HG02981 (cell line): ENCODE results near the gene NXPH3.
A peak's percentile ranks its signal among the peaks of the same experiment; 100 is the strongest.
"Not testable (repeated sequence)": the region's sequence is repeated elsewhere in the genome, so short reads cannot be mapped to it uniquely, and the experiment has no call there.

Experiments used
- ATAC-seq: cut with Tn5 transposase; IDR thresholded peaks from one replicate; pipeline ENCODE4 v1.9.1; 2021; ENCODE audit warnings: mild to moderate bottlenecking, moderate library complexity; ENCODE audit not compliant: unreplicated experiment

The NXPH3 gene

GRCh38 chr17:49575679-49576087, at the start of gene NXPH3:
Gene NXPH3, plus strand, starts transcription at chr17:49575871. Its CDS starts 349 bp downstream, at chr17:49576220.
- peak; percentile 41 for ATAC-seq

- no peak for ATAC-seq
Measured at GRCh38 chr17:49527927-49528651, 47.6 kb upstream of the NXPH3 start.

DNA sequence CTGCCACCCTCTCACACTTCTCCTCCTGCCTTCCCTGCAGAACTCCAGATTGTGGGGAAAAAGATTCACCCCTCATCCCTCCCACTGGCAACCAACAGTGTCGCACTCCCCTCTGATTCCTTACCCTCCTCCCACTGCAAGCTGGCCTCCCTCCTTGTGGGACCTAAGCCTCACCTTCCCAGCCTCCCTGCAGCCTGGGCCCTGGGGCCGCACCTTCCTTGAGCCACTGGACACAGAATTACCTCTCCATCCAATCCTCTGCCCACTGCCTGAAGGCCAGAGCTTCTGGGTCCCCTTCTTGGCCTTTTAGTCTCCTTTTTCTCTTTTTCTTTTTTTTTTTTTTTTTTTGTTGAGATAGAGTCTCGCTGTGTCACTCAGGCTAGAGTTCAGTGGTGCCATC, 46.7 kb upstream of the NXPH3 start:
- no peak for ATAC-seq

DNA sequence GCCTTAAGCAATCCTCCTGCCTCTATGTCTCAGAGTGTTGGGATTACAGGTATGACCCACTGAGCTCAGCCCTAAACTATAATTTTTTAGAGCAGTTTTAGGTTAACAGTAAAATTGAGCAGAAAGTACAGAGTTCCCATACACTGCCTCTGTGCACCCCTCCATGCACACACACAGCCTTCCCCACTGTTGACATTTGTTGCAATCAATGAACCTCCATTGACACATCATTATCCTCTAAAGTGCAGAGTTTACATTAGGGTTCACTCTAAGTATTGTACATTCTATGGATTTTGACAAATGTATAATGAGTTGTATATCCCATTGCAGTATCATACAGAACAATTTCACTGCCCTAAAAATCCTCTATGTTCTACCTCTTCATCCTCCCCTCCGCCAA, 45.6 kb upstream of the NXPH3 start:
- ATAC-seq, result no peak

DNA sequence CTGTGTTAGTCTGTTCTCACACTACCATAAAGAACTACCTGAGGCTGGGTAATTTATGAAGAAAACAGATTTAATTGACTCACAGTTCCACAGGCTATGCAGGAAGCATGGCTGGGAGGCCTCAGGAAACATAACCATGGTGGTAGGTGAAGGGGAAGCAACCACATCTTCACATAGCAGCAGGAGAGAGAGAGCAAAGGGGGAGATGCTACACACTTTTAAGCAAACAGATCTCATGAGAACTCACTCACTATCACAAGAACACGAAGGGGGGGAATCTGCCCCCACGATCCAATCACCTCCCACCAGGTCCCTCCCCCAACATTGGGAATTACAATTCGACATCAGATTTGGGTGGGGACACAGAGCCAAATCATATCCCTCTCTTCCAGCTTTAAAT, 31.8 kb upstream of the NXPH3 start:
- ATAC-seq, result no peak

- ATAC-seq, result no peak
Measured at GRCh38 chr17:49545007-49545660, 30.5 kb upstream of the NXPH3 start.

DNA sequence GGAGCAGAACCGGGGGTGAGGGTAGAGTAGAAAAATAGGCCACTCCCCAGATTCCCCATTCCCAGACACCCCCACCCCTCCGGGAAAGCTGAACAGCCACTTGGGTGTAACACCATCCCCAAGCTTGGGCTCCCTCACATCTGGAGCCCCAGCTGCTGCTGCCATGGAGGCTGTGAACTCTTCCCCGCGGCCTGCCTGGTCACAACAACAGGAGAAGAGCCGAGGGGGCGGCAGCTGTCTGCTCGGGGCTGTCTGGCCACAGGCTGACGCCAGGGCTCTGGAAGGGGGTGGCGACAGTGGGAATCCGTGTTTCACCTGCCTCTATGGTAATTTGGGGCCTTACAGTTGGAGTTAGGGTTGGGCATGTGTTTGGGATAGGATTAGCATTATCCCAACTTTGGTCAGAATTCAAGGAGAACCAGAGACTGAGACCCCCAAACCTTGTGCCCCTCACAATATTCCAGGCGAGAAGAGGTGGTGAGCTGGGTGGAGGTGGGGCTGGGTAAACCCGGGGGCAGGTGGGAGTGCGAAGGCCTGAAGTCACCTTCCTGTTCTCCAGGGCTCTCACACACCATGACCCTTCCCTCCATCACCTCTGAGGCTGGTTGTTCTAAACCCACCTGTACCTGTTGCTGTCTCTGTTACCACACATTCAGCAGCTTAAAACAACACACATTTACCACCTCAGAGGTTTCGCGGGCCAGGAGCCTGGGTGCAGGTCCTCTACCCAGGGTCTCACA, 29.7 kb upstream of the NXPH3 start:
- no peak for ATAC-seq

DNA sequence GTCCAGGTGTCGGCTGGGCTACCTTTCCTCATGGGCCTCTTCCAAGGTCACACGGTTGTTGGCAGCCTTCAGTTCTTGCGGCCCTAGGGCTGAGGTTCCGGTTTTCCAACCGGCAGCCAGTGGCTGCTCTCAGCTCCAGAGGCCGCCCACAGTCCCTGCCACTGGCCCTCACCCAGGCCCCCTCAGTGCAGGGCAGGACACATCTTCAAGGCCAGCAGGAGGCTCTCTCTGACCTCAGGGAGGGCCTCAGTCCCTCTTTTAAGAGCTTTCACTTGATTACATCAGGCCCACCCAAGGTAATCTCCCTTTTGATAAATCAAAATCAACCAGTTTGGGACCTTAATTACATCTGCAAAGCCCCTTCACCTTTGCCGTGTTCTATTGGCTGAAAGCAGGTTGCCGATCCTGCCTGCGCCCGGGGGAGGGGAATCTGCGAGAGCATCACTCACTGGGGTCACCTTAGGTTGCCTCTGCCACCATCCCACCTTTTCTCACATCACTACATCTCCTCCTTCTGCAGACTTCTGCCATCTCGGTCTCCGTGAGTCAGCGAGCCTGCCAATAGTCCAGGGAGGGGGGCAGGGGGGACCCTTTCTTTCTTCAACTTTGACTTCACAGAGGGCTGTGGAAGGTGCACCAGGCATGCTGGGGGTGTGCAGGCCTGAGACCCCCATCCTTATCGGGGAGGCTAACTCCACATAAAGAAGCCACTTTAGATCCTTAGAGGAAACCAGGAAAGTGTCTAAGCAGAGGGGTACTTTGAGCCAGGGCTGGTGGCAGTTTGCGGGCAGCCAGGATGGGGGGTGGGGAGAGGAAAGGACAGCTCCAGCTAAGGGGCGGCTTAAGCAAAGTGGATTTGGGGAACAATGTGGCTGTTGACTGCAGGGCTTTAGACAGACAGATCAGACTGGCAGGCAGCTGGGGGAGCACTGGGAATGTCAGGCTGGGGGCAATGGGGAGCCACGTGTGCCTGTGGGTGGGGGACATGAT, 28.8 kb upstream of the NXPH3 start:
- no peak for ATAC-seq

- no peak for ATAC-seq
Measured at GRCh38 chr17:49547566-49547965, 28.1 kb upstream of the NXPH3 start.

DNA sequence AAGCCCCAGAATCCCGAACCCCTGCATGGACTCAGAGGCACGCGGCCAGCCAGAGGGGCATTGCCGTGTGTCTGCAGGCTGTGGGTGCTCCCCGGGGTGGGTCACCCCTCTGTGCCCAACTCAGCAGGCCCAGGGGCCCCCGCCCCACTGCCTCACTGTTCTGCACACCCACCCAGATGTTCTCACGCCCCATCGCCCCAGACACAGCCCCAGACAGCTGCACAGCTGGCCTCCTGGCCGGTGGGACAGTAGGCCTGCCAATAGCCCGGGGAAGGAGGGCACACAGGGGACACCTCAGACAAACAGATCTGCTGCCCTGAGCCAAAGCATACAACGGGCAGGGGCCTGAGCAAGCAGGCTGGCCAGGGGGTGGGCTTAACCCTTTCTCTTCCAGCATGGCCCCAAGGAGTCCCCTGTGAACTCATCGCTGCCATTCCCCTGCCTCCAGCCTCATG, 27.6 kb upstream of the NXPH3 start:
- ATAC-seq, result no peak

DNA sequence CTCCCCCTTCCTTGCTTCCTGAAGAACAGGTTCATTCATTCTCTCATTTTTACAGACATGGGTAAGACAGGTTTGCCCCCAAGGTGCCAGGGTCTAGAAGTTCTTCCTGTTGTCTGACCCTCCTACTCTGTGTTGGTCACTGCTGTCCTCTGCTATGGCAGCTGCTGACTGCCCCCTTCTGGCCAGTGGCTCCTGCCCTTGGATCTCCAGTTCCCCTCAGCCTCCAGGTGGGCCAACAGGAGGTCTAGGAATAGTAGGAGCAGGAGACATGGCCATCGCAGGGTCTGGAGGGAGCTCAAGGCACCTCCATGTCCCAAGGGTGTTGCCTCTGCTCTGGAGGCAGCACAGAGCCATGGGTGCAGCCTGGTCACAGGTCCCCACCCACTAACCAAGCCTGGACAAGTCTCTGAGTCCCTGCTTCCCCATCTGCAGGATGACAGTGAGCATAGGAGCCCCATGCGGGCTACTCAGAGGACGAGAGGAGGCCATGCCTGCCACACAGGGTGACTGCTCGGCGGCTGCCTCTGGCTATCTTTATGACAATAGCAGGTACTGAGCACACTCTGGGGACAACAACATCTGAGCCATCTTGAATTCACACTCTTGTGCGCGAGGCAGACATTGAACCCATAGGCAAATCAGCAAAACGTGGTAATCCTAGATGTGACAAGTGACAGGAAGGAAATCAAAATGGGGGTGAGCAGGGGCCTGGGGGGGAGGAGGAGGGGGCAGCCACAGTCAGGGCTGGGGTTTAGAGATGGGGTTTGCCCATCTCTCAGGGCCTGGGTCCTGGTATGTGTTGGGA, 27.0 kb upstream of the NXPH3 start:
- no peak for ATAC-seq

GRCh38 chr17:49549311-49549605, 26.4 kb upstream of the NXPH3 start:
- ATAC-seq, result no peak

DNA sequence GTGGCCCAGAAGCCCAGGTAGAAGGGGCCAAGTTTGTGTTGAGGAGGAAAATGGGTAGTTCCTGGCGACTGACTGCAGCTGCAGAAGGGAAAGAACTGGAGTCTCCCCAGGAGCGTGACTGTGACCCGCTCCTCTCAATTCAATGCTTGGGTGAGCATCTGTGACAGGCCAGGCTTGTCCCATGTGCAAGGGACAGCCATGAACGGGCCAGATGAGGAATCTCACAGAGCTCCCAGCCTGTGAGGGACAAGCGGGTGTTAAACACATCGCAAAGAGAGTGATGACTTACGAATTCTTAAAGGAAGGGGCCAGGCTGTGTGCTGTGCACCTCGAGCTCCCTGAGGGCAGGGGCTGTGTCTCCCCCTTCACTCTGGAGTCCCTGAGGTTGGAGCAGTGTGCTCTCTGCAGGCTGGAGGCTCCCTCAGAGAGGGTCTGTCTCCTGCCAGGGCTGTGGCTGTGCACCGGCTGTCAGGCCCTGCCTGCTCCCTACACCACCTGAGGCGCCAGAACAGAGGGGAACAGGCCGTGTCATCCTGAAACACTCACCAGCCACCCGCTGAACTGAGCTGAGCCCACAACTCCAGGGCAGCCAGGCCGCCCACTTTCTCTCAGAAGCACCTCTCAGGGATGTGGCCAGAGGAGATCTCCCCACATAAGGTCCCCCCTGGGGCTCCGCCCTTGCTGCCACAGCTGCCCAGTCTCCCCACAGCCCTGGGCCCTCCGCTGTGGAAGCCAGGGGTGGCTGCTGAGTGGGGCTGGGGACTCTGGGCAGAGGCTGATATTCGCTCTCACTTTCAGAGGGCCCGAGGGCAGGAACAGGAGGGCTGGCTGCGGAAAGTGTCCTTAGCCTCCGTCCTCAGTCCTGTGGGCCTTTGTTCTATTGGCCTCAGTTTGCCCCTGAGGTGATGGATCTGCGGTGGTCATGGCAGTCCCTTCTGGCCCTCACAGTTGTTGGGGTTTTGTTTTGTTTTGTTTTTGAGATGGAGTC, 25.7 kb upstream of the NXPH3 start:
- no peak for ATAC-seq

DNA sequence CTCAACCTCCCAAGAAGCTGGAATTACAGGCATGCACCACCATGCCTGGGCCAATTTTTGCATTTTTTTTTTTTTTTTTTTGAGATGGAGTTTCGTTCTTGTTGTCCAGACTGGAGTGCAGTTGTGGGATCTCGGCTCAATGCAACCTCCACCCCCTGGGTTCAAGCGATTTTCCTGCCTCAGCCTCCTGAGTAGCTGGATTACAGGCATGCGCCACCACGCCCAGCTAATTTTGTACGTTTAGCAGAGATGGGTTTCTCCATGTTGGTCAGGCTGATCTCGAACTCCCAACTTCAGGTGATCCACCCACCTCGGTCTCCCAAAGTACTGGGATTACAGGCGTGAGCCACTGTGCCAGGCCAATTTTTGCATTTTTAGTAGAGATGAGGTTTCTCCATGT, 24.9 kb upstream of the NXPH3 start:
- not testable (repeated sequence) for ATAC-seq

DNA sequence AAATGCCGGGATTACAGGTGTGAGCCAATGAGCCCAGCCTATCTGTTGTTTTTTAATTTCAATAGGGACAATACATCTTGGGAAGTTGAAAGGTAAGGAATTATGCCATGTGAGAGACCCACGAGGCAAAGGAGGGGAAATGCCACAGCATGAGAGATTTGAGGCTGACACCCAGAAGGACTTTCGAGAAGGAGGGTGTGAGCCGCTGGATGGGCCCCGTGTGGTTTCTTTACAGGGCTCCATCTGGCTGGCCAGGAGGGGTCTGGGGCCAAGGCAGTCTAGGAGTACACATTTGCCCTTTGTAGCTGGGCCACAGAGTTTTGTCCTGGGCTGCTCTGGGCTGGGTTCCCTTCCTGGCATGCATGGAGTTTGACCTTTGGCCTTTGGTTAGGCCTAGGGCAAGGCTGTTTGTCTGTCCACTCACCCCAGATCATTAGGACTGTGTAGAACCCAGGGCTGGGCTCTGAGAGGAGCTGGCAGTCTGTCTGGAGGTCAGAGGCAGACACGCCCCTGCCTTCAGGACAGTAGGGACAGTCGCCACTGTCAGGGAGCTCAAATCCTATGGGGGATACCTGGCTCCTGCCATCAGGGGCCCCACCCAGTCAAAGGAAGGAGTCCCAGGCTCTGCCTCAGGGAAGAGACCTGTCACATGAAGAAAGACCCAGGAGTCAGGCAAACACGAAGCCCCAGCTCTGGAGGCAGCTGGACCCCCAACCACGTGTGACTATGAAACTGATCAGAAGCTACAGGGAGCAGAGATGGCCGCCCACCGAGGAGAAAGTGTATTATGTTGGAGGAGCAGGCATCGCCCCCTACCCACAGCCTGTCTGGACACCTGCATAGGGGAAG, 24.2 kb upstream of the NXPH3 start:
- ATAC-seq, result no peak

- ATAC-seq, result no peak
Measured at GRCh38 chr17:49552070-49552751, 23.5 kb upstream of the NXPH3 start.

GRCh38 chr17:49553676-49554335, 21.9 kb upstream of the NXPH3 start:
- no peak for ATAC-seq
